Measurements from ENCODE around the gene C2orf76.

C2orf76 gene

DNA sequence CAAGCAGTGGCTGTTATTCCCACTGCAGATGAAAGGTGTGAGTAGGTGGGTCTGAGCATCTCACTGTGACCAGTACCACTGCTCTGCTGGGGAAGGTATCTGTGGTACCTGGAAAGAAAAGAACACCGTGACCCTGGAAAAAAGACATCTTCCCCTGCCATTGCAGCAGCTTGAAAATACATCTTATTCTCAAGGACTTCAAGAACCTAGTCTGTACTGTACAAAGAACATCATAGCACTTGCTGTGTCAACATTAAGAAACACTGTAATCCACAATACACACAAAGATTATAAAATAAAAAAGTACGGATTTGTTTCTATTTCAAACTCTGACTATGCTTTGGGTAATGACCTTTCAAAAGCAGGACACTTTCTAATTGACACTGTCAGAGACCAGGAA lies 28.9 kb downstream of the C2orf76 start:
- no peak for DNase-seq

DNA sequence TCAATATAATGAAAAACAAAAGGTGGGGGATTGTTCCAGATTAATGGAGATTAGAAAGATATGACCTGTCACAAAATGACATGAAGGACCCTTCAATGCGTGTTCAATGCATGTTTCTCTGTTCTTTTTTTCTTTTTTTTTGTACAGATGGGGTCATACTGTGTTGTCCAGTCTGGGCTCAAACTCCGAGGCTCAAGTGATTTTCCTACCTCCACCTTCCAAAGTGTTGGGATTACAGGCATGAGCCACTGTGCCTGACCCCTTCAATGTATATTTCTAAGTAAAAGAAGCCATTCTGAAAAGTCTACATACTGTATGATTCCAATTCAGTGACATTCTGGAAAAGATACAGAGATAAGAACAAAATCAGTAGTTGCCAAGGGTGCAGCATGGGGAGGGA lies 32.8 kb downstream of the C2orf76 start:
- no peak for DNase-seq

DNA sequence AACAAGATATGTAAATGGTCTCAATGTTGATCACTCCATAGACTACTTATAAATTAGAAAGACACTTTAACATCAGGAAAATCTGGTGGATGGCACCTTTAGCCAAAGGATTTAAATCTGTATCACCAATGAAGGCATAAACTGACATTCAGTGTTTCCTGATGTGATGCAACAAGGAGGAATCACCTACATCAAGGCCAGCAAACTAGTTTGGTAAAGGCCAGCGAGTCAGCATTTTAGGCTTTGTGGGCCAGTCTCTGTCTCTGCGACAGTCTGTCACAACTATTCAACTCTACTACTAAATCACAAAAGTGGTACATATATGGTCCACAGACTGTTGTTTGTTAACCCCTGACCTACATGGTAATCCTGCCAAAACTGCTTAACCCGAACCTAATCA lies 33.3 kb downstream of the C2orf76 start:
- no peak for DNase-seq

DNA sequence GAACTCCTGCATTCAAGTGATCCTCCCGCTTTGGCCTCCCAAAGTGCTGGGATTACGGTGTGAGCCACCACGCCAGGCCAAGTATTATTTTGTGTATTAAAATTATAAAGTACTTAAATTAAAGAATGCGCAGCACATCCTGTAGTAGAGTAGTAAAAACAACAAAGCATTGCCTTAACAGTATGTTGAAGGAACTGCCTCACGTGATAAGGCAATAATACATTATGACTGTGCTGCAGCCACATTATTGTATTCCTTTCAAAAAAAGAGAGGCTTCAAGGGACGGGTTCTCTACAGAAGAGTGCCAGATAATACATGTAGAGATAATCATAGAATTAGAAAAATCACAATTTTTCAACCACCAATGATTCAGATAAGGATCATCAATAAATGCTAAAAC lies 33.7 kb downstream of the C2orf76 start:
- DNase-seq, result no peak

DNA sequence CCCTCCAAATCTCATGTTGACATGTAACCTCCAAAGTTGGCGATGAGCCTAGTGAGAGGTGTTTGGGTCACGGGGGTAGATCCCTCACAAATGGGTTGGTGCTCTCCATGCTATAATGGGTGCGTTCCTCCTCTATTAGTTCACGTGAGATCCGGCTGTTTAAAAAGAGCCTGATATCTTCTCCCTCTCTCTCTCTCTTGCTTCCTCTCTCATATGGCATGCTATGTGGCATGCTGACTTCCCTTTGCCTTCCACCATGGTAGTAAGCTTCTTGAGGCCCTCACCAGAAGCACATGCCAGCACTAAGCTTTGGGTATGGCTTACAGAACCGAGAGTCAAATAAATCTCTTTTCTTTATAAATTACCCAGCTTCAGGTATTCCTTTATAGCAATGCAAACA lies 39.2 kb downstream of the C2orf76 start:
- DNase-seq, result no peak

DNA sequence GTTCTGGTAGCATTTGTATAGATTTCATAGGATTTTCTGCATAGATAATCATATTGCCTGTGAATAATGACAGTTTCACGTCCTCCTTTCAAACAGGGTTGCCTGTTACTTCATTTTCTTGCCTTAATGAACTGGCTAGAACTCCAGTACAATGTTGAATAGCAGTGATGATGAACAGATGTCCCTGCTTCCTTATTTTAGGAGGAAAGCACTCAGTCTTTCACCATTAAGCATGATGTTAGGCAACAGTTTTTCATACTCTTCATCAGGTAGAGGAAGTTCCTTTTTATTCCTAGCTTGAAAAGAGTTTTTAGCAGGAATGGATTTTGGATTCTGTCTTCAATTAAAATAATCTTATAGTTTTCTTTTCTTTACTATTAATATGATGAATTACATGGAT lies 39.7 kb downstream of the C2orf76 start:
- no peak for DNase-seq

DNA sequence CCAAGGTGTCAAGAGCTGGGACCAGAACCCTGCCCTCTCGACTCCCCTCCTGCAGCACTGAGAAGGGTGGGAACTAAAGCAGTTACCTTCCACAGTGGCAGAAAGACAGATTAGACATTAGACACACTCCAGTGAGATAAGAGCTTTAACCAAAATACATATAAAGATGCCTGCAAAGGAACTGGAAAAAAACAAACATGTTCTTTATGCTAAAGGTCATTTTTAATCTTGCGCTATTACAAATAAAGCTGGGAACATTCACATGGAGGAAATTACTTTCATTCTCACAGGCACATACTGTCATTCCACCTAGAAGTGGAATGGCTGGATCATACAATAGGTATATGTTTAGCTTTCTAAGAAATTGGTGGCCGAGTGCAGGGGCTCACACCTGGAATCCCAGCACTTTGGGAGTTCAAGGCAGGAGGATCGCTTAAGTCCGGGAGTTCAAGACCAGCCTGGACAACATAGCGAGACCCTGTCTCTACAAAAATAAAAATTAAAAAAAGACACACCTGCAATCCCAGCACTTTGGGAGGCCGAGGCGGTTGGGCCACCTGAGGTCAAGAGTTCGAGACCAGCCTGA lies 41.9 kb downstream of the C2orf76 start:
- DNase-seq, result no peak

DNA sequence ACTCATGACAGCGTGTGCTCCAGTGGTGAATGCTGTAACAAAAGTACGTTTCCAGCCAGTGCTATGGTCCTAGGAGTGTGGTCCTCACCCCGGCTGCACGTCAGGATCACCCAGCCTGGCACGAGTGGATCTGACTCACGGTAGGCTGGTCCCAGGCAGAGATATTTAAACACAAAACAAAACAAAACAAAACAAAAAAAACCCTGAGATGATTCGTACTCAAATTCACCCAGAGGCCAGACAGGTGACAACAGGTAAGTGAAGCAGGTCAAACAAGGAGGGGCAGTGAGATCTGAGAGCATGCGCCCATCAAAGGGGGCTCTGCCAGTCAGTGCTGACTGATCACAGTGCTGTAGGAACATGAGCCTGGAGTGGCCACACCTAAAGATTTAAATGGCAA lies 43.2 kb downstream of the C2orf76 start:
- DNase-seq, result no peak

DNA sequence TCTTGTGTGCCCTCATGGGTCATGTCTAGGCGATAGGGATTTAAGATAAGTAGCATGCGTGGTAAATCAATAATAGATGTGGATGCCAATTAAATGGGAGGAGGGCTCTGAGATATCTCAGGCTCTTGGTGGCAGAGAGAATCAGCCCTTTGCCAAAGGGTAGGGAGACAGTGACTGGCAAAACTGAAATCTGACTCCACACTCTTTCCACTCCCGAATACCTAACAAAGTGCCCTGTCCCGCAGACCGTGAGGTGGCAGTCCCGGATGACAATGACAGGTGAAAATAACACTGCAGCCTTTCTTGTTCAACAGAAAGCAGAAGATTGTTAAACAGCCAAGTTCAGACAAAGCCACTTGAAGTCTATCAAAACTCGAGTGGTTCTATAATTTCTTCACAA lies 47.0 kb downstream of the C2orf76 start:
- DNase-seq, result no peak

DNA sequence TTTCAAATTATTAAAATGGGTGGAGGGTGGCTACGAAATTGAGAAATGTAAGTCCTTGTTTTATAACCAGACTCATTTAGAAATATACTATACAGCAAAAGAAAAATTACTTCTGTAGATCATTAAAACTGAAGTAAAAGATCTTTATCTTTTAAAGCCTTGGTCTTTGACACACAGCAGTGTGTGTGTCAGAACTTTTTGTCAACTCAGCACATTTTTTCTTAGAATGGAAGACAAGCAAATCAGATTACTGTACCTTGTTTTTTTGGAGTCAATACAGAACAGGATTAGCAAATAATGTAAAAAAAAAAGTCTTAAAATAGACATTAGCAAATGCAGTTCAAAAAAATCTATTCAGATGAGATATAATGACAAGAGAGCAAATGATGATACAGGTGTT lies 49.1 kb downstream of the C2orf76 start:
- DNase-seq, result no peak

DNA sequence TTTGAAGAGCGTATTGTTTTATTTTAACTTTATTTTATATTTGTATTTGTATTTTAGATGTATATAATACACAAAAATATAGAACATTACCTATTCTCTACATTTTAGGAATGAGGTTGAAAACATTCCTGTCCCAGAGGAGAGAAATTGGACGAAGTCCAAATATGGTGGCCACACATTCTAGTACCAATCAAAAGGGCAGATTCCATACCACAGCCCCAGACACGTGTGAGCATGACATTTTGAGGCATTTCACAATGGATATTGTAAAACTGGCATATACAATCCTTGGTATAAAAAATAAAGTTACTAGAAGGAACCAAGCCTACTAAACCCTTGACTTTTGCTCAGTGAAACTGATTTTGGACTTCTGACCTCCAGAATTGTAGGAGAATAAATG lies 50.6 kb downstream of the C2orf76 start:
- no peak for DNase-seq

DNA sequence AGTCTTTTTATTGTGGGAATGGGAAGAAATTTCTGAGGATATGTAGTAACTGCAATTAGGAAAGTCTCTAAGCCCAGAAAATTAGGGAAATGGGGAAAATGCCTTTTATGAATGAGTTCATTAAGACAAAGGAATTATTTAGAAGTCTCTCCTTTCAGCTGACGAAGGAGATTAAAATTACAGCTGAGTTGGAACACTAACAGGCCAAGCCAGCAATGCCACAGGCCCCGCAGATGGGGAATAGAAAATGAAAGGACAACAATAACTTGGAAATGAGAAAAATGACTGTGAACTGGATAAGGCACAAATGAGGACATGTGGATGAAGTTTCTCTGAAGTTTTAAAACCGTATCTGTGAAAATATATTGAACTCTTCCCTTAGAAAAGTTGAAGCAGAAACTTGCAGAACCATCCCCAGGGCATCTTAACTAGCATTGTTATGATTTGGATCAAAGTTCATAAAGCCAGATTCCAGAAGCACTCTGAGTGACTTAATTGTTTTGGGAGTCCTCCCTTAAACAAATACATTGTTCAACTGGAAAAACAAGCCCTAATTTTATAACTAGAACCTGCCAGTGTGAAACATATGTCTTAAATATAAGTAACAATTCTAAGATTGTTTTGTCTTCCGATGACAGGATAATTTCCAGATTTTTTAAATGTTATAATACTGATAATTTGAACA lies 51.3 kb downstream of the C2orf76 start:
- DNase-seq, result no peak

DNA sequence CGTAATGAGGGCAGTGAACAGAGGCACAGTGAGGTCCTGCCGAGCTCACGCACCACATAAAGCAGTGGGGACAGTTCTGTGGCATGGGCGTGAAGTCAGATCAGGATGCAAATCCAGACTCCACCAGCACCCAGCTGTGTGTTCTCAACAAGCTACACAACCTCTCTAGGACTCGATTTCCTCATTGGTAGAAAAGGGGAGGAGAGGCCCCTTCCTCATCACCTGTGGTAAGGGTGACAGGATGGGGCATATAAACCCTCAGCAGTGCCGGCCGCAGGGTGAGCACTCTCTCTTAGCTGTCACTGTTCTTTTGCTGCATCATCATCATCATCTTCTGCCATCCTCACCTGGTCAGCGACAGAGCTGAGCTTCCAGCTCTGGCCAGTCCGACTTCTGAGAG lies 54.8 kb downstream of the C2orf76 start:
- no peak for DNase-seq

DNA sequence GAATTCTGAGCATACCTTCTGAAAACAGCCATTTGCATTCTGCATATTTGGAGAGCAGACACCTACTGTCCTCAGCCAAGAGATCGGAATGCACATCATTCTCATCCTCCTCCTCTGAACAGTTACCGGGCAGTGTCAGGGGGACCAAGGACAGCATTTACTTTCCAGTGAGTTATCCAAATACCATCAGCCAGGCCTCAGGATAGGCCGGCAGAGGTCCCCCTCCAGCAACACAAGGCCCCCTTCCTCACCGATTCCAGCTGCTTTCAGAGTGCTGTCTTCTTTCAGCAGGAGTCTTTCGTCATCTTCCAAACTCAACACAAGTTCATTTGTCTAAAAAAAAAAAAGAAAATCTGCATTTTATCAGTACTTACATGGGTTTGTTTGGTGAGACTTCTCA lies 55.3 kb downstream of the C2orf76 start:
- no peak for DNase-seq

DNA sequence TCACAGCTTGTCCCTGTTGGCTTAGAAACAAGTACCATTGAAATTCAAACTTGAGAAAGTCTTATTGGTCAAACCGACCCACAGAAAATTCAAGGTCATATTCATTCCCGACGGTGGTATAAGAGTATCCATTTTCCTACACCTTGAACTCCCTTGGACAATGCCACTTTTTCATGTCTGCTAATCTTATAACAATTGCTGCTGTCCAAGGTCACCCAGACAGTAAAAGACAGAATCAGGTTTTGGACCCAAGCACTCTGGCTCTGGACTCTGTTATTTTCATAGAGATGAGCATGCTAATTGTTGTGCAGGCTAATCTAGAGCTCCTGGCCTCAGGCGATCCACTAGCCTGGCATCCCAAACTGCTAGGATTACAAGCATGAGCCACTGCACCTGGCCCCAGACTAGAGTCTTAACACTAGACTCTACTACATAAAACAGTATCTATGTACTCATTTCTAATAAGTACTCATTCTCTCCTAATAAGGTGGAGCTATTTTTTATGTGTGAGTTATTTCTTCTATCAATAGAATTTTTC lies 57.8 kb downstream of the C2orf76 start:
- DNase-seq, result no peak

DNA sequence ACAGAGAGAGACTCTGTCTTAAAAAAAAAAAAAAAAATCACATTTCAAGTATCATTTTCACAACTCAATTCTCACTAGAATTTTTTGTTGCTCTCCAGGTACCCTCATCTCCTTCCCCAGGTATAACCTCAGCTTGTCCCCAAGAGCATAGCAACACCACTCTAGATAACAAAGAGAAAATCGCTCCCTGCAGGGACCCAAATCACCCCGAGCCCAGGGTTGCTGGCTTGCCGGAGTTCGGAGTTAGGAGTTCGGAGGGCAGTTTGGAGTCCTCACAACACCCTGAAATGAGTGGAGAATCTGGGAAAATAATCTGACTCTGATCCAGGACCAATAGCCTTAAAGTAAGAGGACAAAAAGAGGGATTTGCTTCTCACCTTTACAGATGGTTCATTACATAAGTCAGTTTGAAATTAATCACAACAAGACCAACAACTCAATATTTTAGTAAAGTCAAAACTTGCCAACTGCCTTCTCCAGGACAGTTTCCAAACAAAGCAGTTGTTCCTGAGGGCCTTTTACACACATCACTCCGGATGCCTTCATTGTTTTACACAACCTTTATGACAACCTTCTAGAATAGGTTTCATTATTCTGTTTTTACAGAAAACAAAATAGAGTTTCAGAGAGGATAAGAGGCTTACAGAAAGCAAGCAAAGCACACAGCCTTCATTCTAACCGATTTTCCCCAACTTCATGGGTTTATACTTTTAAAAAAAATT lies 59.1 kb downstream of the C2orf76 start:
- DNase-seq, result no peak

DNA sequence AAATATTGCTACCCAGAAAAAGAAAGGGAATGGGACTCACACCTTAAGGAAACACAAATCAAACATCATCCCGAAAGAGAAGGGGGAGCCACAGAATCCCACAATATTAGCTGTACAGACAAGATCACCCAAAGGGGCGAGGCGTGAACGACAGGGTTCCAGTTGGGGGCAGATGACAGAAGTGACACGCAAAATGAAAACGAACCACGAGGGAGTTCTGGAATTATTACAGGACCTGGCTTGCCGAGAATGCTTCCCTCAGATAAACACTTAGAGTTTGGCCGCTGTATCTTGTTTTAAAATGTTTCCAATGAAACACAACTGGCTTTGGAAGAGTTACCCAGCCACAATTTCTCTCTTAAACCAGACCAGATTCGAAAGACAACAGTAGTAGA lies 60.4 kb downstream of the C2orf76 start:
- DNase-seq, result no peak

DNA sequence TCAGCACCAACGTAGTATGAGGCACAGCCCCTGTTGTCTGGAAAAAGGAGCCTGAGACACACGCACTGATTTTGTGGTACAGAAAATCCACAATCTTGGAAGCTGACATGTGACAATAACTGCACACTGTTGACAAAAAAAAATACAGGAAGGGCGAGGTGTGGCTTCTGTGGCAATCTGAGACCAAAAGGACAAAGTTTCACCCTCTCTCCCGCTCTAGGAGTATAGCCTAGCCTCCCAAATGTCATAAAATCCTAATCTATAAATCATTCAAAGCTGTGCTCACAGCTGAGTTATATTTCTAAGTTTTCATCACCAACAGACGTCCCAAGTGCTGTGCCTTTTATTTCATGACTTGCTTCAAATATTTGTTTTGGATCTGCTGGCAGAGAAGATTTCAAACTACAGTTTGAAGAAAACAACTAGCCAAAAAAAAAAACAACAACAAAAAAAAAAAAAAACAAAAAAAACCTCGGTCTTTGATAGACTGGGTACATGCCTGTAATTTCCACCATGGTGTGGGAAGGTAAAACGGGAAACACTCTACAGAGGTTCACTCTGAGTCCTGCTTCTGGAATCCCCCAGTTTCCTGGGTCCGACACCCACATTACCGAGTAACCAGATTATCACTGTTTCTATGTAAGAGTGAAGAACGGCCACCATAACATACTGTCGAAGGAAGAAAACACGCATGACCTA lies 61.0 kb downstream of the C2orf76 start:
- no peak for DNase-seq

DNA sequence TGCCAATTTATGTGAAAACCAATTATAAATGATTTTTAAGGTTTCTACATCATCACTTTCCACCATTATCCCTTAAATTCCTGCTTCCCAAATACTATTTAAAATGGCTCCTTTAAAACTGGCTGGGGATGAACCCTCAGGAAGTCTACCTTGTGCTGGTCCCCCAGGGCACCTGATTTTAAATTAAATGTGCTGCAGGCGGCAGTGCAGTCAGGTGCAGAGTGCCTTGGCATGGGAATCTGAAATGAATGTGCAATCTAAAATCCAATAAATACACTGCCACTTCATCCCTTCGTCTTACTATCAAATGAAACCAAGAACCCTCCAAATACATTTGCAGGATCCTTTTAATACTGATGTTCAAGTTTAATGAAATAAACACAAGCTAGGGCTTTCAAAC lies 61.8 kb downstream of the C2orf76 start:
- DNase-seq, result no peak

DNA sequence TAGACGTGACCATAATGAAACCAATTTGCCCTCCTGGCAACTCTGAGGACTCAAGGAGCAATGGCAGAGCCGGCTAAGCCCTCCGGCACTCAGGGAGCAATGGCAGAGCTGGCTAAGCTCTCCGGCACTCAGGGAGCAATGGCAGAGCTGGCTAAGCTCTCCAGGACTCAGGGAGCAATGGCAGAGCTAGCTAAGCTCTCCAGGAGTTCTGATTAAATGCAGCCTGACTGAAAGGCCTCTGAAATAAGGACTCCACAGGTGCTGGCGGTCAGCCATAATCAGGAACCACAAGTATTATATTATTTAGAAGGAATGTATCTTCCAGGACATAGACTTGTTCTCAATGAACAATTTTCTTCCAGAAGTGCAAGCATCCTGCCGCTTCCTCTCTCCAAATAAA lies 65.2 kb downstream of the C2orf76 start:
- DNase-seq, result no peak

DNA sequence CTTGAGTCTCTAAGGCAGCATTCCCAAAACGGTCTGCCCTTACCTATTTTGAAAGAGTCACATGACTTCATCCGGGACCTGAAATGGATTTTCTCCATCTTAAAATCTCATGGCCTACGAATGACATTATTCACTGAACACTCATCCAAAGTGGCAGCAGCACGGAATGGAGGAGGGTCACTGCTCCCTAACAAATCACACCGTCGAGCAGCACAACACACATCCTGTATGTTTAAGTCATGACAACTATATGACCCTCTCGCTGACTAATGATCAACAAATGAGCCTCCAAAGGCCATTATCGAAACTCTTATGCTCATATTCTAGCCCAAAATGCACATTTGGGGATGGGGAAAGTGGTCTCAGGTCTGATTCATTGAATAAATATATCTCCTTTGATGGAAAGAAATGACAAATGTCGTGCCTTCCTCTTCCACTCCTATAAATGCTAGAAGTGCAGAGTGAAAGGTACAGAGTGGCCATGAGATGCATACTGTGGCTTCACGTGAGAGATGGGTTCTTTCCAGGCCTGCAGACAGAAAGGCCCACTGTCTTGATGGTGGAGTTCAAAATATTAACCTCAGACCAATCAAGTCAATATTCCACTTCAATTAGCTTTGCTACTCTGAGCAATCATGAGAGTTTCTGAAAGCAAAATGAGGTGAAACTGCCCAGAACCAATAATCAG lies 70.8 kb downstream of the C2orf76 start:
- DNase-seq, result no peak

DNA sequence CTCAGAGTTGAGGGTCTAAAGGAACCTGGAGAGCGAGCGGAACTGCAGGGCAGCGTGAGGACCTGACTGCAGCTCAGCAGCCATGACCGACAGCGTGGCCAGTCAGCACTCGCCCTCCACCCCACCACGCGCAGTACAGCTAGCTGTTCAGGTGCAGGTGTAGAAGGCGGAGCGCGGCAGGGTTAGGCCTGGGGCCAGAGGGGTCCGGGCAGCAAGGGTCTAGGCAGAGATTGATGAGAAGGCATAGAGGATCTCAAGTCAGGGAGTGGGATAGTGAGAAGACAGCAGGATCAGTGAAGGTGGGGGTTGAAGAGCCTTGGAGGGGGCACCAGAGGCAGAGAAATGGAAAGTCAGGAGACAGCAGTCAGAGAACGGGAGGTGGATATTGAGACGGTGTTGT lies 72.0 kb downstream of the C2orf76 start:
- DNase-seq, result no peak

DNA sequence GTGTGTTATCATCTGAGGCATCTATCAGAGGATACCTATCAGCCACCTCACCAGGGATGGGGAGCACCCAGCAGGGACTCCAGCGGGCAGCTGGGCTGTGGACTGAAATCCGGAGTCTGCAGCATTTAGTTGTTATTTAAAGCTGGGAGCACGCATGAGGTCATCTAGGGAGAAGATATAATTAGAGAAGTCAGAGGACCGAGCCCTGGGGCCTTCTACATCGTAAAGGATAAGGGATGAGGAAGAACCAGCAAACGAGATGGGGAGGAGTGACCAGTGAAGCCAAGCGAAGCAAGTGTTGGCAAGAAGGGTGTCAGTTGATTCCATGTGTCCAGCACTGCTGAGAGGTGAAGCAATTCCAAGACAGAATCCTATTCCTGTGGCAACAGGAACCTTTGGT lies 72.7 kb downstream of the C2orf76 start:
- DNase-seq, result no peak

All from activated CD4-positive, alpha-beta T cell treated with anti-CD3 and anti-CD28 coated beads for 48 hours (primary cell).